ENCODE data around the gene NNAT.

NNAT gene

GRCh38 chr20:37534401-37535157 lies 13.5 kb downstream of the NNAT start:
- H3K36me3 ChIP-seq (ENCODE audit: control insufficient read depth in 4 of 4, insufficient read depth in 4 of 4, low read length in 3 of 4): no peaks in the 10 kb centered on the region
- WGBS (ENCODE audit: insufficient coverage): 67% methylated on average over 3 of the region's 6 CpGs

GRCh38 chr20:37535443-37536132 lies 14.5 kb downstream of the NNAT start:
- no peaks in the 10 kb centered on the region for H3K27me3 ChIP-seq (replicated peaks in 2 of 5; ENCODE audit: control insufficient read depth in 4 of 5, insufficient read depth in 5 of 5, low read length in 4 of 5)
- H3K27ac ChIP-seq (ENCODE audit: insufficient read depth in 1 of 2, low read depth in 1 of 2, low read length in 2 of 2, poor library complexity in 1 of 2, severe bottlenecking in 2 of 2): no peak overlapping the region
- no peak overlapping the region for H3K4me3 ChIP-seq (ENCODE audit: control insufficient read depth in 1 of 7, extremely low read depth in 1 of 7, insufficient read depth in 4 of 7, low read depth in 2 of 7, low read length in 6 of 7)
- H3K9me3 ChIP-seq (ENCODE audit: control extremely low read depth in 1 of 5, control insufficient read depth in 4 of 5, insufficient read depth in 2 of 5, low read depth in 1 of 5, low read length in 4 of 5): no peaks in the 10 kb centered on the region
- H3K36me3 ChIP-seq (ENCODE audit: control insufficient read depth in 4 of 4, insufficient read depth in 4 of 4, low read length in 3 of 4): no peaks in the 10 kb centered on the region
- 75% methylated on average over 8 of the region's 10 CpGs for WGBS (ENCODE audit: insufficient coverage)
- CTCF ChIA-PET: interaction anchor here (0.9 to 8.2 kb wide), 11 partner anchors 11 to 344 kb away, joined by 3 to 81 read pairs (median 3); no protein-coding TSS in a partner anchor
- peaks cover 0 to 20% (median 4%) of the 10 kb centered on the region in 4 experiments for H3K4me1 ChIP-seq (ENCODE audit: control extremely low read depth in 1 of 4, control insufficient read depth in 4 of 4, insufficient read depth in 4 of 4, low read length in 3 of 4)
- no peak for DNase-seq
- POLR2A ChIA-PET: no interaction called here

More at GRCh38 chr20:37534401-37535157, 13.5 kb downstream of the NNAT start:
- Histone ChIP-seq H3K27me3 (replicated peaks in 2 of 5; ENCODE audit: control insufficient read depth in 4 of 5, insufficient read depth in 5 of 5, low read length in 4 of 5) (no peaks in the 10 kb centered on the region), H3K4me3 (ENCODE audit: control insufficient read depth in 1 of 7, extremely low read depth in 1 of 7, insufficient read depth in 4 of 7, low read depth in 2 of 7, low read length in 6 of 7) (no peak overlapping the region), H3K27ac (ENCODE audit: insufficient read depth in 1 of 2, low read depth in 1 of 2, low read length in 2 of 2, poor library complexity in 1 of 2, severe bottlenecking in 2 of 2) (no peak overlapping the region), H3K4me1 (ENCODE audit: control extremely low read depth in 1 of 4, control insufficient read depth in 4 of 4, insufficient read depth in 4 of 4, low read length in 3 of 4) (peaks cover 0 to 12% (median under 1%) of the 10 kb centered on the region in 4 experiments), H3K9me3 (ENCODE audit: control extremely low read depth in 1 of 5, control insufficient read depth in 4 of 5, insufficient read depth in 2 of 5, low read depth in 1 of 5, low read length in 4 of 5) (no peaks in the 10 kb centered on the region)
- POLR2A ChIA-PET: no interaction called here
- peak; percentile 80 to 90 (median 88) for DNase-seq
- CTCF ChIA-PET: interaction anchor here (0.7 to 8.2 kb wide), 15 partner anchors 10 to 343 kb away, joined by 3 to 81 read pairs (median 4); partner anchors contain the start of gene MANBAL

- CTCF ChIA-PET: interaction anchor here (0.6 to 1.5 kb wide), 7 partner anchors 9 to 348 kb away, joined by 3 to 4 read pairs (median 3); no protein-coding TSS in a partner anchor
- H3K27ac ChIP-seq (ENCODE audit: insufficient read depth in 1 of 2, low read depth in 1 of 2, low read length in 2 of 2, poor library complexity in 1 of 2, severe bottlenecking in 2 of 2): no peak overlapping the region
Measured at GRCh38 chr20:37537505-37537904, 16.5 kb downstream of the NNAT start.

GRCh38 chr20:37538003-37538402 lies 17.0 kb downstream of the NNAT start:
- WGBS (ENCODE audit: insufficient coverage): 98% methylated on average over 4 of the region's 5 CpGs
- CTCF ChIA-PET: interaction anchor here (0.6 to 1.5 kb wide), 8 partner anchors 9 to 349 kb away, joined by 3 to 4 read pairs (median 3); no protein-coding TSS in a partner anchor
- Histone ChIP-seq H3K27ac (ENCODE audit: insufficient read depth in 1 of 2, low read depth in 1 of 2, low read length in 2 of 2, poor library complexity in 1 of 2, severe bottlenecking in 2 of 2) (no peak overlapping the region), H3K27me3 (replicated peaks in 2 of 5; ENCODE audit: control insufficient read depth in 4 of 5, insufficient read depth in 5 of 5, low read length in 4 of 5) (no peaks in the 10 kb centered on the region), H3K4me3 (ENCODE audit: control insufficient read depth in 1 of 7, extremely low read depth in 1 of 7, insufficient read depth in 4 of 7, low read depth in 2 of 7, low read length in 6 of 7) (no peak overlapping the region), H3K9me3 (ENCODE audit: control extremely low read depth in 1 of 5, control insufficient read depth in 4 of 5, insufficient read depth in 2 of 5, low read depth in 1 of 5, low read length in 4 of 5) (no peaks in the 10 kb centered on the region), H3K4me1 (ENCODE audit: control extremely low read depth in 1 of 4, control insufficient read depth in 4 of 4, insufficient read depth in 4 of 4, low read length in 3 of 4) (peaks cover 0 to 26% (median 8%) of the 10 kb centered on the region in 4 experiments), H3K36me3 (ENCODE audit: control insufficient read depth in 4 of 4, insufficient read depth in 4 of 4, low read length in 3 of 4) (no peaks in the 10 kb centered on the region)
- peak in 2 of 3 donors; percentile 45 to 56 for DNase-seq
- POLR2A ChIA-PET: no interaction called here

More at GRCh38 chr20:37537505-37537904, 16.5 kb downstream of the NNAT start:
- Histone ChIP-seq H3K9me3 (ENCODE audit: control extremely low read depth in 1 of 5, control insufficient read depth in 4 of 5, insufficient read depth in 2 of 5, low read depth in 1 of 5, low read length in 4 of 5) (no peaks in the 10 kb centered on the region), H3K36me3 (ENCODE audit: control insufficient read depth in 4 of 4, insufficient read depth in 4 of 4, low read length in 3 of 4) (no peaks in the 10 kb centered on the region), H3K27me3 (replicated peaks in 2 of 5; ENCODE audit: control insufficient read depth in 4 of 5, insufficient read depth in 5 of 5, low read length in 4 of 5) (no peaks in the 10 kb centered on the region), H3K4me3 (ENCODE audit: control insufficient read depth in 1 of 7, extremely low read depth in 1 of 7, insufficient read depth in 4 of 7, low read depth in 2 of 7, low read length in 6 of 7) (no peak overlapping the region), H3K4me1 (ENCODE audit: control extremely low read depth in 1 of 4, control insufficient read depth in 4 of 4, insufficient read depth in 4 of 4, low read length in 3 of 4) (peaks cover 0 to 26% (median 8%) of the 10 kb centered on the region in 4 experiments)
- POLR2A ChIA-PET: no interaction called here
- WGBS (ENCODE audit: insufficient coverage): no CpG with 5 or more reads among the region's 1 CpG
- no peak for DNase-seq

GRCh38 chr20:37539424-37539823 lies 18.4 kb downstream of the NNAT start:
- POLR2A ChIA-PET: no interaction called here
- Histone ChIP-seq H3K27me3 (replicated peaks in 2 of 5; ENCODE audit: control insufficient read depth in 4 of 5, insufficient read depth in 5 of 5, low read length in 4 of 5) (peaks cover 0 to 3% (median 2%) of the 10 kb centered on the region in 5 experiments), H3K4me1 (ENCODE audit: control extremely low read depth in 1 of 4, control insufficient read depth in 4 of 4, insufficient read depth in 4 of 4, low read length in 3 of 4) (peaks cover 0 to 26% (median 8%) of the 10 kb centered on the region in 4 experiments), H3K36me3 (ENCODE audit: control insufficient read depth in 4 of 4, insufficient read depth in 4 of 4, low read length in 3 of 4) (no peaks in the 10 kb centered on the region), H3K27ac (ENCODE audit: insufficient read depth in 1 of 2, low read depth in 1 of 2, low read length in 2 of 2, poor library complexity in 1 of 2, severe bottlenecking in 2 of 2) (no peak overlapping the region), H3K4me3 (ENCODE audit: control insufficient read depth in 1 of 7, extremely low read depth in 1 of 7, insufficient read depth in 4 of 7, low read depth in 2 of 7, low read length in 6 of 7) (no peak overlapping the region), H3K9me3 (ENCODE audit: control extremely low read depth in 1 of 5, control insufficient read depth in 4 of 5, insufficient read depth in 2 of 5, low read depth in 1 of 5, low read length in 4 of 5) (no peaks in the 10 kb centered on the region)
- no CpG with 5 or more reads among the region's 4 CpGs for WGBS (ENCODE audit: insufficient coverage)
- CTCF ChIA-PET: interaction anchor here (1.4 kb wide), 1 partner anchor 343 kb away, joined by 3 read pairs; no protein-coding TSS in a partner anchor
- DNase-seq: no peak

- DNase-seq: peak in 1 of 3 donors; percentile 37
- ChIA-PET POLR2A (no interaction called here), CTCF (interaction anchor here (0.6 kb wide), 1 partner anchor 517 kb away, joined by 3 read pairs; no protein-coding TSS in a partner anchor)
- no peaks in the 10 kb centered on the region for H3K9me3 ChIP-seq (ENCODE audit: control extremely low read depth in 1 of 5, control insufficient read depth in 4 of 5, insufficient read depth in 2 of 5, low read depth in 1 of 5, low read length in 4 of 5)
- H3K36me3 ChIP-seq (ENCODE audit: control insufficient read depth in 4 of 4, insufficient read depth in 4 of 4, low read length in 3 of 4): no peaks in the 10 kb centered on the region
- H3K27me3 ChIP-seq (replicated peaks in 2 of 5; ENCODE audit: control insufficient read depth in 4 of 5, insufficient read depth in 5 of 5, low read length in 4 of 5): peaks cover 0 to 9% (median 3%) of the 10 kb centered on the region in 5 experiments
- no peak overlapping the region for H3K27ac ChIP-seq (ENCODE audit: insufficient read depth in 1 of 2, low read depth in 1 of 2, low read length in 2 of 2, poor library complexity in 1 of 2, severe bottlenecking in 2 of 2)
- peaks cover 0 to 24% (median 7%) of the 10 kb centered on the region in 4 experiments for H3K4me1 ChIP-seq (ENCODE audit: control extremely low read depth in 1 of 4, control insufficient read depth in 4 of 4, insufficient read depth in 4 of 4, low read length in 3 of 4)
- WGBS (ENCODE audit: insufficient coverage): no CpG with 5 or more reads among the region's 5 CpGs
- H3K4me3 ChIP-seq (ENCODE audit: control insufficient read depth in 1 of 7, extremely low read depth in 1 of 7, insufficient read depth in 4 of 7, low read depth in 2 of 7, low read length in 6 of 7): peak overlapping the region in 1 of 7 experiments; percentile 33
Measured at GRCh38 chr20:37540001-37540400, 19.0 kb downstream of the NNAT start.
